ENCODE results near the gene MKRN1.

The MKRN1 gene

GRCh38 chr7:140403878-140404564 lies 75.3 kb downstream of the MKRN1 start, which contains the start of gene RAB19:
Gene RAB19 (plus strand): TSS chr7:140404058. CDS start chr7:140407647, 3,589 bp downstream.
- CTCF ChIA-PET: no interaction called here
- peak within 1 kb of the TSS; percentile 23 for H3K4me3 ChIP-seq (ENCODE audit: low read depth, low read length)

More at GRCh38 chr7:140403878-140404564, 75.3 kb downstream of the MKRN1 start, which contains the start of gene RAB19:
- no peak for TF ChIP-seq CTCF (IDR thresholded peaks at IDR 0.05; ENCODE audit: insufficient read depth, low read length, missing control alignments)
- POLR2A ChIA-PET: no interaction called here
- no peak for DNase-seq (ENCODE audit: low read depth, low spot score)
